ENCODE results near the gene SOX6.
"Not testable (repeated sequence)": the region's sequence is repeated elsewhere in the genome, so short reads cannot be mapped to it uniquely, and the experiment has no call there.

Gene SOX6

DNA sequence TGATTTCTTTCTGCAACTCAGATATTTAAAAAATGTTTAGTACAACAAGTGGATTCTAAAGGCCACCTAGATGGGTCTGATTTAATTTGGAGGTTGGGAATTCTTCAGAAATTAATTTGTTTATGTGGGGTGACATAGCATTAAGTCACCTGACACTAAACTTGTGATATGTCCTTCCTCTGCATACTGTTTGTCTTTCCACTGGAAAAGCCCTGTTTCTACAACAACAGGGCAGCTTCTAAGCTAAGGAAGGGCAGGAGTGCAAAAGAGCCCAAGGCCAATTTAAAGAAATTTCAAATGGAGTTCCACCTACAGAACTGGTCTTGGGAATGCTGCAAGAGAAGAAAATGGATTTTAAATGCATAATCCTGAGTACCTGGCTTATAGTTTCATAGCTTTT lies 319.2 kb downstream of the SOX6 start:
- no peak for DNase-seq (ENCODE audit: low read depth)

DNA sequence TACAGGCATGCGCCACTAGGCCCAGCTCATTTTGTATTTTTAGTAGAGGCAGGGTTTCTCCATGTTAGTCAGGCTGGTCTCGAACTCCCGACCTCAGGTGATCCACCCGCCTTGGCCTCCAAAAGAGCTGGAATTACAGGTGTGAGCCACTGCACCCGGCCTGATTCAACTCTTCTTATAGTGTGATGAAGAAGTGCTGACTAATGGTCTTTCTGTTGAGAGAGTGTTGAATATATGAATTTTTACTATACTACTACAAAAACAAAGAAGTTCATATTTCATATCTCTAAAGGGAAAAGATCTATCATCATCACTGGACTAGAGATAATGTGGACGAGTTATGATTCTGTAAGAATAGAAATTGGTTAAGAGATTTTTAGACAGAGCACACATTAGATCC lies 320.1 kb downstream of the SOX6 start:
- no peak for DNase-seq (ENCODE audit: low read depth)

DNA sequence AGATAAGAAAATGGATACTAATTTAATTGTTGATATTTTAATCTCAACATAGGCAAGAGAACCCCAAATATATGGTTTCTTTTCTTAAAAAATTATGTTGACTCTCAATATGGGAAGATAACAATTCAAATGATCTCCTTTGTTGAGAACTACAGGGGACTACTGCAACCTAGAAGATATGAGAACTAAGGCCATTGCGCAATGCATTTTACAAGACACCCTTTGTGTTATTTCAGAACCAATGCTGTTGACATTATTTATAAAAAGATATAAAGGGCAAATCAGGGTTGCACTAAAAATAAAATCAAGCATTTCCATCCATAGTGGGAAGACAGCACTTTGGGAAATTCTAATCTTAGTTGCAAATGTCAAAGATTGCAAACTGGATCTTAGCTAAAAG lies 322.3 kb downstream of the SOX6 start:
- no peak for DNase-seq (ENCODE audit: low read depth)

DNA sequence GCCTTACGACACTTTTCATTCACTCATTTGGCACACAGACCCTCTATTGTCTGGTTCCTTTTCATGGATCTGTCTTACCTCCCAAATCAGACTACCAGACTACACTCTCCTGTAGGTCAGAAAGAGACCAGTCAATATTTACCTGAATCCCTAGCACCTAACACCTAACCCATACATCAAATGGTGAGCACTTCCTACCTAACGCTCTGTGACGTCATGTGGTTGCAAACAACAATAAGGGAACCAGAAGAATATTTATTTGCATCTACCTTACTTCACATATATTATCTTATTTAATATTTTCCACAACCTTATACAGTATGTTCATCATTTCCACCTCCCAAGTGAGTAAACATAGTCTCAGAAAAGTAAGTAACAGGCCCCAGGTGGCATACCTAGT lies 323.4 kb downstream of the SOX6 start:
- no peak for DNase-seq (ENCODE audit: low read depth)

DNA sequence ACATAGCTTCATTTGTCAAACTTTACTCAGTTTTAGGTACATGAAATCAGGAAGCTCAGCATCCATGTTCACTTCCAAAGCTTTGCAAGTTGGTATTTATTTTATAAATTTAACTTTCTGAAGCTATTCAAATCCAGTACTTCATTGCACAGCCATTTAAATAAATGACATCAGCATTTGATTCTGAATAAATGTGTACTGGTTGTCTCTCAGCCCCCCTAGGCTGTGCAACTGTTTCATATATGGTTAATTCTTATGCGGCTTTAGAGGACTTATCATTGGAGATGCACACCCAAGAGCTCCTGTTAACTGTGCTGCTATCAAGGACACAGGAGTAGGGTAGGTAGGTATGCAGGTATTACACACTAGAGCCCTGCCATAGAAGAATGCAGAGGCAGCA lies 325.1 kb downstream of the SOX6 start:
- DNase-seq (ENCODE audit: low read depth) = no peak

DNA sequence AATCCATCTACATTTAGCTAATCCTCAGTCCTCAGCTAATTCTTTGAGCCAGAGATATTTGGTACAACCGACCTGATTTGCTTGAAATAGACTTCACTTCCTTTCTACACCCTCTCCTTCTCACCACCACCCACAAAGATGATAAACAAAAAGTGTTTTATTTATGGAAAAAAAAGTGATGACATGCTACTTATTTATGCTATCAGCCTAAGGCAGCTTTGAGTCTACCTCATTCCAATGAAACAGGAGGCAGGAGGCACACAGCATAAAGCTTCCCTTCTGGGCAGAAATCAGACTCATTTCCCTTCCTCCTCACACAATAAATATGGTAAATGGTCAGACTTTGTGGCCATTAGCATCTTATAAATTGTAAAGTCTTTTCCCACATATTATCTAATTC lies 325.7 kb downstream of the SOX6 start:
- no peak for DNase-seq (ENCODE audit: low read depth)

DNA sequence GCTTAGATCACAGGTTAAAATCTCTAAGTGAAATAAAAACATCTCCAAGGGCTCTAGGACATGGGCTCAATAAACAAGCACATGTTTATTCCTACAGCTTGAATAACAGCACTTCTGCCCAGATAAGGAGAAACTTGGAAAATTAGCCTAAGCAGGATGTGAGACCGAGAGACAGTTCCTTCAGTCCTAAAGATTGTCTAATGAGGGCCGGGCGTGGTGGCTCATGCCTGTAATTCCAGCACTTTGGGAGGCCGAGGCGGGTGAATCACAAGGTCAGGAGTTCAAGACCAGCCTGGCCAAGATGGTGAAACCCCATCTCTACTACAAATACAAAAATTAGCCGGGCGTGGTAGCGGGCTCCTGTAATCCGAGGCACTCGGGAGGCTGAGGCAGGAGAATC lies 327.2 kb downstream of the SOX6 start:
- not testable (repeated sequence) for DNase-seq (ENCODE audit: low read depth)

DNA sequence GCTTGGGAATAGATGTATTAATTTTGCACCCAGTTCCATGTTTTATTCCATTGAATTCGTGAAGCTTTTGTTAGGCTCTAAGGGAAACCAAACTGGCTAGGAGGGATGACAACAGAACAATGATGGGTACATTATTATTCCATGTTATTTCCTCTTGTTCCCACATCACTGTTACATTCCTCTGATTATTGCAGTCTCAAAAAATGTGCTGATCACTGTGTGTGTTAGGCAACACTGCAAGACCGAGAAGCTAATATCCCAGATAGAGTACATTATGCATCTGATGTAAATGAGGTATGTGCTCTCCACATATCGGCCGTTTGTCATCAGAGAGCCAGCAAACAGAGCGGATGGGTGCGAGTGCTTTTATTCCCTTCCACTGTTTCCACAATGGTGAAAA lies 327.9 kb downstream of the SOX6 start:
- no peak for DNase-seq (ENCODE audit: low read depth)

DNA sequence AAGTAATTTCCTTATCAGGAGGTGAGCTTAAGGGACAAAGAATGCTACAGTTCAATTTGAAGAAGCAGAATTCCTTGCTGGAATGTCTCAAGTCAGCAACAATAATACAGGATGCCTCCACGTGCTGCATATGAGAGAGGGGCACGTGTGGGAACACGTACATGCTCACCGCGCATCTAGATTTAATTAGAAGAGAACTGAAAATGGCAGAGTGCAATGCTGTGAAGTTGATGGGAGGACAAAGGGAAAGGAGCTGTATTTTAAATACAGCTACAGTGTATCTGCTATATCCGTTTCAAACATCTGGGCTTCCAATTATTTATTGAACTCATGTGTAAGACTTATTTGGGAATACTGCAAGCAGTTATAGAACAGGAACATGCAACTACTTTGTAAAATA lies 328.7 kb downstream of the SOX6 start:
- DNase-seq (ENCODE audit: low read depth) = no peak

DNA sequence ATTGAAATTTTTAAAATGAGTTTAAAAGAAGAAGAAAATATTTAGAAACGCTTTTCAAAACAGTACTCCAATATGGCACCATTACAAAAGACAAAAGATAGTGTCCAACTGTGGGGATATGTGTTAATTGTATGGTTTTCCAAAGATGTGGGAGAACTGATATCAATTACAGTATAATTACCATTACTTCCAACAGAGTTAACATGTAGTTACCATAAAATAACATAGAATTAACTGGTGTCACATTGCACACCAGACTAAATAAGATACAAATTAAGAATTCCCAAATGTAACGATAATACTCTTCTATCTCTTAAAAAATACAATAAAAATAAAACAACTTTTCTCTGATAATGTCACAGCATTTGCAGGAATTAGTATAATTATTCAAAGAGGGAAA lies 329.5 kb downstream of the SOX6 start:
- DNase-seq (ENCODE audit: low read depth) = no peak

DNA sequence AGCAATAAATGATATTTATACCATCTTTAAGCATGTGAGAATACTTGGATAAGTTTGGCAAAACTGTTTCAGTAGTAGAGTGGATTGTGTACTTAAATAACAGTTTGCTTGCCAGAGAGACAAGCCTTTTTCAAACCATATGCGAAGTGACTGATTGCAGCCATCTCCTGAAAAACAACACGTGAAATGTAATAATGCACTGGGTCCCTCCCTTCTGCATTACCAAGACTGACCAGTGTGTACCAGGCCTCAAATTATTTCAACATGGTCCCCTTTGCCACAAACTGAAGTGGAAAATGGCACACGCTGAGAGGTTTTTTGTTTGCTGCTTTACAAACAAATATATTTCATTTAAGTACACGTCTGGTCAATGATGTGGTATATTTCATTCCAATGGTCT lies 337.4 kb downstream of the SOX6 start:
- no peak for DNase-seq (ENCODE audit: low read depth)

DNA sequence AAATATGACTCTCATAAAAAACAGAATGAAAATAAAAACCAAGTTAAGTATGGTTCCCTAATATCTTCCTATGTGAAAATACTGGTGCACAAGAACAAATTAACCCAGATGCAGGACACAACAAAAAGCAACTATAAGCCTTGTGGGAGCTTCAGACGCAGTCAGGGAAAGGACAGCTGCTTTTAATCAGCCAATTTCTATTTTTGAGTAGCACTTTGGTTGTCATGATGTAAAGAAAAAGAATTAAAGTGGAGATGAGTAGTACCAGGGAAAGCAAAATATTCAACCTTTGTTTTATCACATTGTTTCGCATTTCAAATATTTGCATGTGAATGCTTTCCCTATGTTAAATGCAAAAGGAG lies 339.9 kb downstream of the SOX6 start:
- DNase-seq (ENCODE audit: low read depth) = no peak

DNA sequence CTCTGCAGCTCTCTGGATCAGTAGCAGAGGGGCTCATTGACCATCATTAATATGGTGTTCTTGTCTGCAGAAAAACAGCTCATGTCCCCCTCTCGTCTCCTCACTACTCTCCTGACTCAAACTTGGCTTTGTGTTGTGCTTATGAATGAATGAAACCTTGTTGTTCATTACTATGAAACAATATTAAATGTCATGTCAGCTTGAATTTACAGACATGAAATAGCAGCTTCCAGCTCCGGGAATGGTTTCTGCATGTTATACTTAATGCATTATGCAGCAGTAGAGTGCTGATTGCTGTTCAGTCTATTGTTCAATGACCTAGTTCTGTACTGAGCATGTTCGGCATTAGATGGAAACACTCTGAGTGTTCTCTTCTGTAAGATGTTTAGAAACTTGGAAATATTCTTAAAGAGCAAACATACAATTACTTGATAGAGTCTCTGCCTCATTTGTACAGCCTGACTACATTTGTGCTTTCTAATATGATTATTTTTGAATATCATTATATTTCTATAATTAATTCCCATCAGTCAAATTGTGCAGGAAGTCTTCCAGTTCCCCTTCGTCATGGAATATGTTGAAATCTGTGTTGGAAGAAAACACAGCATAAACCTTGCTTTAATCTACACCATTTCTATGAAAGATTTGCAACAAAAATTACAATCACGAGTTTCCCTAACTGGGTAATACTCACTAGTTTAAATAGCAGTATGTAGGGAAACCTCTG lies 340.4 kb downstream of the SOX6 start:
- no peak for DNase-seq (ENCODE audit: low read depth)

DNA sequence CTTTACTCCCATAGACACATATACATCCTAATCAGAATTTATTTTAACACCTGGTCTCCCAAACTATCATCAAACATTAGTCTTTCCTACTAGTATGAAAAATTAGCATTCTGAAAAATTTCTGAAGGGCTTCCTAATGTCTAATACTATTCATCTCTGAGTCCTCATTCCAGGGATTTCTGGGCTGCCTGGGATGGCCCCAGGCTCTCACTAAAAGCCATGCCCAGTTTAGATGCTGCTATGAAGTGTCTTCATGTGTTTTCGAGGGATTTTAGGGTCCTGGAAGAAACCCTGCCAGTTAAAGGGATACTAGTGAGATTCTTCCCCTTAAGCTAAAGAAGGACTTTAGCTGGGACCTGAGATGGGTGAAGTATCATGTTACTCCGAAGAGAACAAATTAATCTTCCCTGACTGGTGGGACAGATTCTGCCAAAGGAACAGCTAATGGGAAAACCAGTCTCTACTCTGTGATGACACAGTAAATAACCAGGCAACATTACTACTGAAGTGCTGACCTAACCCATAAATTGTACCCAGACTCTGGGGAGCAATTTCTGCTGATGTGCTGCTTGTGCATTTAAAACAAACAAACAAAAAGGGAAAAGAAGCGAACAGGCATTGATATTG lies 342.6 kb downstream of the SOX6 start:
- no peak for DNase-seq (ENCODE audit: low read depth)

DNA sequence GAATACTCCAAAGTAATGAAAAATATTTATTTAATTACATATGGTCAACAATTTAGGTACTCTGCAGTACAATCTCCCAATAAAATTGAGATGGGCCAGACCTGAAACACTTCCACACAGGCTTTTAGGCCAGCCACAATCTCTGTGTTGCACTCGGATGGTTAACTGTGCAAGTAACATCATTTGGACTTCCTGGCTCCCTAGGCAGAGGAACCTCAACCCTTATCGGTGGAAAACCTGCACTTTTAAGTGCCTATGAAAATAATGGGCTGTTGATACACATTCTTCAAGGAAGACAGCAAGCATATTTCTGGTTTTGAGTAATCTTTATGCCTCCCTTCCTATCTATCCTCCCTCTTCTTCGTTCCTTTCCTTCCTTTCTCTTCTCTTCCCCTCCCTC lies 343.1 kb downstream of the SOX6 start:
- DNase-seq (ENCODE audit: low read depth) = no peak

DNA sequence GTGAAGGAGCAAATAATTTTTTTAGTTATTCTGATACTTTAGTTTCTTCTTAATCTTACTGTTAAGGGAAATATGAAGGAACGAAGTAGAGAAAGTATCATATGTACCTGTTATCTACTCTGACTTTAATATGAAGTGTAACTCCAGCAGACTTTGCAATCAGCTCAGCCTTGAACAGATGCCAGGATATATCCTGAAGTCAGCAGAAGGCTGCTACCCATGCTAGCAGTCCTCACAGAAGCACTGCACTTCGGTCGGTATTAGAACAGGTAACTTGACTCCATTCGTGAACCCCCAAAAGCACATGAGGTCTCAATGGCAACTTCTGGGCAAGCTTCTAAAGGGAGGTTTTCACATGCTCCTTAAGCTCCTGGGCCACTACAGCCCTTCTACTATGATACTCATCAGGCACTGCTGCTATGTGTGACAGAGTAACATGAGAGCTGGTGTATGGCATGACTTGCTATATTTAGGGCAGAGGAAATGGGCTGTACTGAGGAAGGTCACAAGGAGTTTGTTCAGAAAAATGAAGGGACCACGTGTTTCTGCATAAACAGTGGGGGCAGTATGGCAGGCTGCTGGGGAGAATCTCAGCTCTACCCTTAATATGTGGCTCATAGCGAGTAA lies 344.1 kb downstream of the SOX6 start:
- no peak for DNase-seq (ENCODE audit: low read depth)

DNA sequence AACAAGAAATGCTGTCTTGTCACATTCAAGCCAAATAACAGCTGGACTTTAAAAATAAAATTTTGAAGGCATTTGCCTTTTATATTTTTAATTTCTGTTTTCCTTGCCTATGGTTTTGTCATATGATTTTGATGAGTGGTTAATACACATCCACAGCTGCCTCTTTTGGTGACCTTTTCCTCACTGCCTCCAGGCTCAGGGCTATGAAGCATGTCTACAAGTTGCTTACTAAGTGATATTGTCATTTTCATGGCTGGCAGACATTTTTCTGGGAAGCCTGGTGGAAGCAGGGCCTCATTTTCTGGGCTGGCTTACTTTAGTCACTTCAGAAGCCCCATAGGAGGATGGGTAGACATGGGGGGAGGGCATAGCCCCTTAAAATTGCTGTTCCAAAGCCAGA lies 344.9 kb downstream of the SOX6 start:
- DNase-seq (ENCODE audit: low read depth) = no peak

DNA sequence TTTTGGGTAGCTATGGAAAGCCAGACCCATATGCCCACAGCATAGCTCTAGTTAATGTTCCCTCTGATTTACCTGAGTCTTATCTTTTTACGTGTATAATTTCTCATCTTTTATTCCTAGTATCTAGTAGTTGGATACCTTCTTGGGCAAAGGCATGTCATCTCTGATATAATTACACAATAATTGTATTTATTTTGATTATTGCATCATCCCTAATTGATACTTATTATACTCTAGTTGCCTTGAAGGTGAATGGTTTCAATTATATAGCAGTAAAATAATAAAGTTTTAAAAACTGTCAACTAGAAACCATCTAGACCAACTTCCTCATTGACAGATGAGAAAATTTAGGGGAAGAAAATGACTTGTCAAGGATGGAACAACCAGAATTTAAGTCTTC lies 347.3 kb downstream of the SOX6 start:
- no peak for DNase-seq (ENCODE audit: low read depth)

DNA sequence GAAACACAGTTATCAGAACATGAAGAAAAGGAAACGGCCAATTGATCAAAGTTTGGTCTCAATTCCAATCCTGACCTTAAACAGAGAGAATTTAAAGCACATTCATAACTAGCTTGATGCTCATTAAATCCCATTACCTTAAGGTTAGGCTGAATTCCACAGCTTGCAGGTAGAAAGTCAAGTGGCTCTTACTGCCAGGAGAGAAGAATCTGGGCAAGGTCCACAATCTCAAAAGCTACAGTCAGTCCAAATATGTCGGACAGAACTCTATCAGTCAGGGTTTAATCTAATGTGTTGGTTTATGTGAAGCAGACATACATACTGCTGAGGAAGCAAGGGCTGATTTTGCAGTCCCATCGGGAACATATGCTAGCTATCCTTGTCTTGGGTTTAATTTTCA lies 348.8 kb downstream of the SOX6 start:
- DNase-seq (ENCODE audit: low read depth) = no peak

DNA sequence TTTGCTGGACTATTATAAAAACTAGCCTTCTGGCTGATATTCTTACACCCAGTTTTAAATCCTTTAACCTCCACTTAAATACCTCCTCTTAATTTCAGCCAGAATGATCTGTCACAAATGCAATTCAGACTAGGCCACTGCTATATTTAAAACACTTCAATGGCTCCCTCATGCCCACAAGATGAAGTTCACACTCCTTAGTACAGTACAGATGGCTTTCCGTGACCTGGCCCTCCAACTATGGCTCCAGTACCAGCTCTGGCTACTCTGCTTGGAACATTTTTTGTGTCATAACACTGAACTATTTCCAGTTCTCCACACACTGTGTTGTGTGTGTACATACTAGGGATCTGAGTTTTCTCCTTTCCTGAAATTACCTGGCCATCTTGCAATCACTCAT lies 353.4 kb downstream of the SOX6 start:
- no peak for DNase-seq (ENCODE audit: low read depth)

DNA sequence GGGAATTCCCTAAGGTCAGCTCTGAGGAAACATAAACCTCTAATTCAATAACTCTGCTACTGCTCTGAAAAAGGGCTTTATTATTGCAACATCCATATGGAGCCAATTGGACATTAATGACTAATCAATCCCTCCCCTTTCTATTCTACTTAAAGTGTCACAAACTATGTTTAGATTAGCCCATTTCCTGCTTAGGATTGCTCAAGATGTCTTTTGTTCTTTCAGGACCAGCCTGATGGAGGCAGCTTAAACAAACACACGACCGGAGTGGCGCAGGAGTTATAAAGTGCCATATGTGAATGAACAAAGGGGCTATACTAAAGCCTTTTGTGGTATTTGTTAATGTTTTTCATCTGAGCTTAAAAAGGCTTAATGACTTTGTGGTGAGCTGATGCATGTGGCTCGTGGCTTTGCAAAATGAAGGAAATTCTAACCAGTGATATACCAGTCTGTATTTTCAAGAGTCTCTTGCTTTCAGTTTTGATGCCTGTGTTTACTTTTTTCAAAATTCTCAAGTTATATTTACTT lies 354.4 kb downstream of the SOX6 start:
- DNase-seq (ENCODE audit: low read depth) = no peak

DNA sequence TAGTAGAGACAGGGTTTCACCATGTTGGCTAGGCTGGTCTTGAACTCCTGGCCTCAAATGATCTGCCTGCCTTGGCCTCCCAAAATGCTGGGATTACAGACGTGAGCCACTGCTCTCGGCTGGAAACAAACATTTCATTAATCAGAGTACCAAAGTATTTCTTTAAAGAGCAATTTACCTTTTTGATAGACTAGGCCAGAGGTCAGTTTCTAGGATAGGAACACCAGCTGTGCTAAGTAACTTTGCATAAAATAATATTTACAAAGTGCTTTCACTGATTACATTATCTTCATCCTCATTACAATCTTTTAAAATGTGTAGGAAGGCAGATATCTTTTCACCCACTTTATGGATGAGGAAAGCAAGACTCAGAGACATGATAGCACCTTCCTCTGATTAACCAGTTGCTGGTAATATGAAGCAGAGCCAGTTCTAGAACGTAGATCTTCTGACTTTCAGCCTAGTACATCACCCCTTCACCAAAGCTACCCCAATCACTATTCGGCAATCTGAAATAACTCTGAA lies 355.2 kb downstream of the SOX6 start:
- DNase-seq (ENCODE audit: low read depth) = no peak

DNA sequence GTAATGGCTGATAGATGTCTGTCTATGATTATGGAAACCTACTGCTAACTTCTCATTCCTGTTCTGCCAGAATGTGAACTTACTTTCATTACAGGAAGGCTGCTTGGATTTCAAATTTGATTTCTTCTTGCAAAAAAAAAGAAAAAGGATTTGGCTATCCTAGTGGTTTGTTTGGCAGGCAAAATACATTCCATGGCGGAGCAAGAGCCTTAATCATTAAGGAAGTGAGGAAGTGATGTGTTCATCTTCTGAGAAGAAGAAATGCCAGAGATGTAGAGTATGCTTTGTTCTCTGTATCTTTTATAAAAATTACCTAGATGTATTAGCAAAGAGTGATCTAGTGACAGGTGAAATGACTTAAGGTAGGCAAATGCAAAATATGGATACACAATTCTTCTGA lies 356.3 kb downstream of the SOX6 start:
- no peak for DNase-seq (ENCODE audit: low read depth)

Measured in CMK (cell line).